ENCODE results near the gene TMF1. TPM values are rescaled to one million over a fixed set of nuclear protein-coding genes. Genes with fewer than 3 reads are reported as not detected.

TMF1 gene
- polyA plus RNA-seq, 1 of the 3 experiments (the other 2 are of a cell fraction): 3.2 TPM

GRCh38 chr3:69099576-69099975 lies 47.4 kb upstream of the TMF1 start (continued):
- TF ChIP-seq RCOR1 (IDR thresholded peaks at IDR 0.05; ENCODE audit: low read length) (no peak), FOXJ3 (CRISPR knock-in tag; IDR thresholded peaks at IDR 0.05) (no peak), GATA2 (CRISPR knock-in tag; IDR thresholded peaks at IDR 0.05) (no peak), TCF12 (IDR thresholded peaks at IDR 0.05) (no peak), GABPA (IDR thresholded peaks at IDR 0.05; ENCODE audit: low read depth) (no peak), RFX5 (IDR thresholded peaks at IDR 0.05; ENCODE audit: low read length) (no peak)

DNA sequence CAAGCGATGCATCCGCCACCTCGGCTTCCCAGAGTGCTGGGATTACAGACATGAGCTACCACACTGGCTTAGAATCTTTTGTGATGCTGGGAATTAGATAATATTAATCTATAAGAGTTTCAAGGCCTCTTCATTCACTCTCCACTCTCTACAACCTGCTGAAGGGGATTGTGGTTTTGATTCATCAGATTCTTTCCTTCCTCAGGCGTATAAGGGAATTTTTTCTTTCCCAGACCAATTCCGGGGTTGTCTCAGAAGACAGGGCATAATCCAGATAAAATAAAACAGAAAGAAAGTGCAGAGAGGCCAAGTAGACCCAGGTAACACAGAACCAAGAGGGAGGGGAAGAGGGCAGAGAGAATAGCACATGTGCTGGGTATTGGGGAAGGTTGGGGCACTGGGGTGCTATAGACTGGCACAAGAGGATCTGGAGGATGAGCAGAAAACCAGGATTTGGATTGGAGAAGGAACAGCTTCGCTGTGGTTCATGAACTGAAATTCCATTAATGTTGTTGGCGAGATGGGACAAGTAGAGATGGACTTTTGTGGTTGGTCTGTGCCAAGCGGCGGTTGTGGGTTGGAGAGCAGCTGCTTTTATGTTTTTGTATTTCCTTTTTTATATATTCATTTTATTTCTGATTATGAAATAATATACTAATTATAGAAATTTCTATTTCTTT lies 45.4 kb upstream of the TMF1 start:
- Histone ChIP-seq H3F3A (replicated peaks; ENCODE audit: insufficient read depth) (peaks cover 19% of the 10 kb centered on the region), H3K9ac (no peak overlapping the region), H3K9me2 (no peaks in the 10 kb centered on the region), H3K4me3 (ENCODE audit: low read depth in 2 of 2, low read length in 1 of 2) (no peak overlapping the region), H3K36me3 (replicated peaks in 1 of 2; ENCODE audit: control insufficient read depth in 1 of 2, insufficient read depth in 2 of 2, low read length in 1 of 2) (peaks cover 0 to 44% of the 10 kb centered on the region in 2 experiments), H4K20me1 (ENCODE audit: insufficient read depth) (peaks cover 34% of the 10 kb centered on the region), H3K4me2 (no peak overlapping the region), H3K27ac (ENCODE audit: low read depth in 2 of 2, low read length in 1 of 2) (no peak overlapping the region), H3K79me2 (ENCODE audit: insufficient read depth) (peaks cover 78% of the 10 kb centered on the region), H3K4me1 (ENCODE audit: control insufficient read depth in 1 of 2, insufficient read depth in 2 of 2, low read depth in 1 of 2, low read length in 1 of 2) (peaks cover 0 to 8% of the 10 kb centered on the region in 2 experiments; a peak in 1 of 4 replicates), H3K27me3 (ENCODE audit: insufficient read depth) (no peaks in the 10 kb centered on the region), H3K9me3 (no peaks in the 10 kb centered on the region), H2AFZ (ENCODE audit: low read depth) (no peak overlapping the region)
- TF ChIP-seq RAD21 (IDR thresholded peaks at IDR 0.05; ENCODE audit: low read length): no peak
- TF ChIP-seq RCOR1 (IDR thresholded peaks at IDR 0.05; ENCODE audit: low read length): no peak
- TF ChIP-seq YY1 (IDR thresholded peaks at IDR 0.05; ENCODE audit: low read depth): no peak
- no peak for TF ChIP-seq GABPA (IDR thresholded peaks at IDR 0.05; ENCODE audit: low read depth)
- no peak for TF ChIP-seq FOSL2 (IDR thresholded peaks at IDR 0.05; ENCODE audit: borderline replicate concordance, low read depth)
- no peak for TF ChIP-seq NRF1 (IDR thresholded peaks at IDR 0.05; ENCODE audit: low read depth, low read length)
- no peak for TF ChIP-seq EP300 (IDR thresholded peaks at IDR 0.05; ENCODE audit: borderline replicate concordance in 1 of 2, low read depth in 1 of 2, low read length in 1 of 2)
- no peak for TF ChIP-seq TCF12 (IDR thresholded peaks at IDR 0.05)
- TF ChIP-seq CTCF (IDR thresholded peaks at IDR 0.05): no peak
- no peak for TF ChIP-seq POLR2AphosphoS5 (IDR thresholded peaks at IDR 0.05; ENCODE audit: low read depth, low read length)
- TF ChIP-seq TEAD4 (IDR thresholded peaks at IDR 0.05; ENCODE audit: borderline replicate concordance, insufficient read depth): no peak
- TF ChIP-seq EZH2phosphoT487 (IDR thresholded peaks at IDR 0.05; ENCODE audit: borderline replicate concordance, low read depth): no peak
- TF ChIP-seq SMC3 (IDR thresholded peaks at IDR 0.05; ENCODE audit: low read depth, low read length): no peak
- no peak for TF ChIP-seq NFIC (IDR thresholded peaks at IDR 0.05; ENCODE audit: borderline replicate concordance)
- TF ChIP-seq REST (IDR thresholded peaks at IDR 0.05; ENCODE audit: low read depth, low read length): no peak
- no peak for TF ChIP-seq MXI1 (IDR thresholded peaks at IDR 0.05; ENCODE audit: low read depth, low read length)
- TF ChIP-seq MEF2A (IDR thresholded peaks at IDR 0.05; ENCODE audit: borderline replicate concordance, low read depth): no peak
- TF ChIP-seq, protein P1, sequence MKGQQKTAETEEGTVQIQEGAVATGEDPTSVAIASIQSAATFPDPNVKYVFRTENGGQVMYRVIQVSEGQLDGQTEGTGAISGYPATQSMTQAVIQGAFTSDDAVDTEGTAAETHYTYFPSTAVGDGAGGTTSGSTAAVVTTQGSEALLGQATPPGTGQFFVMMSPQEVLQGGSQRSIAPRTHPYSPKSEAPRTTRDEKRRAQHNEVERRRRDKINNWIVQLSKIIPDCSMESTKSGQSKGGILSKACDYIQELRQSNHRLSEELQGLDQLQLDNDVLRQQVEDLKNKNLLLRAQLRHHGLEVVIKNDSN (IDR thresholded peaks at IDR 0.05; ENCODE audit: borderline replicate concordance, low read depth): no peak
- POLR2A ChIA-PET: interaction anchor here (0.6 kb wide), 1 partner anchor 14 kb away, joined by 3 read pairs; no protein-coding TSS in a partner anchor
- 93% methylated on average over 9 of the region's 9 CpGs for WGBS (ENCODE audit: low lambda C conversion rate)
- DNase-seq: no peak
- CTCF ChIA-PET: interaction anchor here (1.2 kb wide), 1 partner anchor 23 kb away, joined by 3 read pairs; no protein-coding TSS in a partner anchor
